Adipose tissue (tissue), 3 donors: ENCODE data around the gene CCDC177. TPM values are rescaled to one million over a fixed set of nuclear protein-coding genes. Genes with fewer than 3 reads are reported as not detected.

Source experiments
- H3K27ac ChIP-seq: one replicate; pipeline ENCODE4 v1.5.1; 2013; ENCODE audit warnings: low read depth, low read length
- WGBS, 3 donors: extraction: QIAGEN DNeasy Blood & Tissue Kit; methylation state at CpG; one replicate each; pipeline ENCODE4 v1.1.7; 2013; 5-methylcytosine and 5-hydroxymethylcytosine counted together
- polyA plus RNA-seq, 3 donors: library from polyadenylated mRNA; stranded (reverse); fragments of 200-250 nt; gene quantifications; one replicate each; pipeline ENCODE4 v1.2.3, GENCODE V29; 2013
- donor health status: healthy with polysubstance abuse.
- donor health status: Bipolar disorder and iron deficiency.
- donor health status: healthy.

The CCDC177 gene
- polyA plus RNA-seq, 3 donors: 0.07 TPM; not detected in 2

GRCh38 chr14:69540654-69541335, 33.9 kb downstream of the CCDC177 start:
- no peak overlapping the region for H3K27ac ChIP-seq
- WGBS, 3 donors: 67 to 73% (median 73%) methylated on average over 5 of the region's 5 CpGs

GRCh38 chr14:69539631-69540410, 34.9 kb downstream of the CCDC177 start:
- whole genome bisulfite sequencing, 3 donors: 42 to 63% (median 58%) methylated on average over 6 of the region's 6 CpGs
- H3K27ac ChIP-seq: no peak overlapping the region

- no peak overlapping the region for H3K27ac ChIP-seq
- WGBS, 3 donors: 95 to 100% (median 100%) methylated on average over 1 of the region's 1 CpG
These were observed 35.9 kb downstream of the CCDC177 start for GRCh38 chr14:69538766-69539165.

- H3K27ac ChIP-seq: no peak overlapping the region
- 88 to 94% (median 92%) methylated on average over 1 of the region's 1 CpG for WGBS, 3 donors
These were observed 36.8 kb downstream of the CCDC177 start for GRCh38 chr14:69537900-69538299.

GRCh38 chr14:69536971-69537370, 37.7 kb downstream of the CCDC177 start:
- H3K27ac ChIP-seq: no peak overlapping the region

- WGBS, 3 donors: 5 to 6% (median 5%) methylated on average over 4 of the region's 4 CpGs
- no peak overlapping the region for H3K27ac ChIP-seq
These were observed 39.3 kb downstream of the CCDC177 start for GRCh38 chr14:69535230-69535848.

- 38 to 58% (median 57%) methylated on average over 3 of the region's 3 CpGs for WGBS, 3 donors
- H3K27ac ChIP-seq: no peak overlapping the region
These were observed 41.9 kb downstream of the CCDC177 start for GRCh38 chr14:69532561-69533340.

- 70 to 84% (median 72%) methylated on average over 3 of the region's 3 CpGs for WGBS, 3 donors
- H3K27ac ChIP-seq: no peak overlapping the region
These were observed 43.5 kb downstream of the CCDC177 start for GRCh38 chr14:69531135-69531534.

- 50 to 68% (median 53%) methylated on average over 4 of the region's 4 CpGs for WGBS, 3 donors
- H3K27ac ChIP-seq: no peak overlapping the region
These were observed 44.6 kb downstream of the CCDC177 start for GRCh38 chr14:69530095-69530494.

GRCh38 chr14:69529563-69529962, 45.1 kb downstream of the CCDC177 start:
- 79 to 87% (median 83%) methylated on average over 3 of the region's 3 CpGs for WGBS, 3 donors
- no peak overlapping the region for H3K27ac ChIP-seq

GRCh38 chr14:69528930-69529329, 45.7 kb downstream of the CCDC177 start:
- 91 to 94% (median 92%) methylated on average over 5 of the region's 5 CpGs for WGBS, 3 donors
- no peak overlapping the region for H3K27ac ChIP-seq

GRCh38 chr14:69528143-69528542, 46.5 kb downstream of the CCDC177 start:
- no peak overlapping the region for H3K27ac ChIP-seq
- 83 to 94% (median 88%) methylated on average over 8 to 9 of the region's 9 CpGs for WGBS, 3 donors

GRCh38 chr14:69527635-69528034, 47.0 kb downstream of the CCDC177 start:
- 87 to 90% (median 89%) methylated on average over 14 of the region's 14 CpGs for WGBS, 3 donors
- H3K27ac ChIP-seq: no peak overlapping the region

GRCh38 chr14:69525896-69526295, 48.8 kb downstream of the CCDC177 start:
- H3K27ac ChIP-seq: no peak overlapping the region
- WGBS, 3 donors: 68 to 81% (median 76%) methylated on average over 6 of the region's 6 CpGs

- no peak overlapping the region for H3K27ac ChIP-seq
- 91 to 96% (median 95%) methylated on average over 6 of the region's 6 CpGs for WGBS, 3 donors
These were observed 52.6 kb downstream of the CCDC177 start for GRCh38 chr14:69522026-69522425.
